HG03280 (cell line): ENCODE results near the gene ERN1.

Experiments used
- ATAC-seq: cut with Tn5 transposase; IDR thresholded peaks from one replicate; pipeline ENCODE4 v1.9.1; 2021; ENCODE audit warnings: mild to moderate bottlenecking, moderate library complexity; ENCODE audit not compliant: unreplicated experiment

The ERN1 gene

GRCh38 chr17:64145751-64146417, 15.9 kb upstream of the ERN1 start:
- ATAC-seq, result peak; percentile 96

- ATAC-seq, result no peak
These were observed 15.4 kb upstream of the ERN1 start for GRCh38 chr17:64145375-64145750.

GRCh38 chr17:64139542-64139941, 9.6 kb upstream of the ERN1 start:
- no peak for ATAC-seq

DNA sequence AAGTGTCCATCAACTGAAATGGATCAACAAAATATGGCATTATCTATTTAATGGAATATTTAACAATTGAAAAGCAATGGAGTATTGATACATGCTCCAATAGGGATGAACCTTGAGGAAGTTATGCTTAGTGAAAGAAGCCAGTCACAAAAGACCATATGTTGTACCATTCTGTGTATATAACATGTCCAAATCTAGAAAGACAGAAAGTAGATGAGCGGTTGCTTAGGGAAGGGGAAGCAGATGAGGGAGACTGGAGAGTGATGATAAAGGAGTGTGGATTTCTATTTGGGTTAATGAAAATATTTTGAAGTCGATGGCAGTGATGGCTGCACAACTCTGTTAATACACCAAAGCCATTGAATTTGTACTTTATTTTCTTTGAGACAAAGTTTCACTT, 8.5 kb upstream of the ERN1 start:
- ATAC-seq, result no peak

DNA sequence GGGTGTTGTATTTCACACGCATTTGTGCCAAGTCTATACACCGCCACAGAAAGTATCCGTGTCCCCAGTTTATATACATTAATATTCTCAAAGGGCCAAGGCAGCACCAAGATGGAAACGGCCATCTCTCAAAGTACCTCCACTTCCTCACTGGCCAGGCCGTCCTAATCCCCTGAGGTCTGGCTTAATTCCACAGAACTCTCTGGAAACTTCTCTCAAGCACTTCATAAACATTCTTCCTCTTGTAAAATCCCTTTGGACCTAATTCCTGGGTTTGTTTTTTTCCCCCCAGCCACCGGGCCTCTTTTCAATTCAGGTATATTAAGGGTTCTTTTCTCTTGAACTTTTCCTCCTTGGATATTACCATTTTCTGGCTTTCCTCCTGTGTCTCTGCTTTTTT, 5.1 kb upstream of the ERN1 start:
- ATAC-seq, result no peak

DNA sequence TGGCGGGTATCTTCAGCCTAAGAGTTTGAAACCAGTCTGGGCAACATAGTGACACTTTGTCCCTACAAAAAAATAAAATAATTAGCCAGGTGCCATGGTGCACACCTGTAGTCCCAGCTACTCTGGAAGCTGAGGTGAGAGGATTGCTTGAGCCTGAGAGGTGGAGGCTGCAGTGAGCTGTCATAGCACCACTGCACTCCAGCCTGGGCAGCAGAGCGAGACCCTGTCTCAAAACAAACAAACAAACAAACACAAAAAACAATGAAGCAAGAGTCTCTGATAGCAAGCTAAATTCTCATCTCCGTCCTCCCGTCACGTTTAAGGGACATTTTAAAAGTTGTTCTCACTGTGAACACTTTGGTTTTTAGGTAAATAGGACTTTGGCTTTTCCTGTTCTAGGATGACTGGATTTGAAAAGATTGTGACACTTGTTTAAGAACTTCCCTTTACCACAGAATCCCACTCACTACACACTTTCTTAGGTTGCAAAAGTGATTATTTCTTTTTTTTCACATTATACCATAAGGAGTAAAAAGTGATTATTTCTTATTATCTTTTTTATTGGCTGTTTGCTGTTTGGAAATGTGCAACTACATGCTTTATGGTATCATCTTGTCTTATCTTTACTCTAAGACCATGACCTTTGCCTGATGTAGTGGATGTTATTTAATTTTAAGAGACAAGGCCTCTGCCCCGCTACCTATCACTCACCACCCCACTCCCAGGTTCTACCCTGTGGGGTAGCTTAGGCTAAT, 4.4 kb upstream of the ERN1 start:
- no peak for ATAC-seq

GRCh38 chr17:64133546-64134215, 3.7 kb upstream of the ERN1 start:
- ATAC-seq, result no peak

GRCh38 chr17:64131606-64132270, 1.8 kb upstream of the ERN1 start:
- no peak for ATAC-seq

DNA sequence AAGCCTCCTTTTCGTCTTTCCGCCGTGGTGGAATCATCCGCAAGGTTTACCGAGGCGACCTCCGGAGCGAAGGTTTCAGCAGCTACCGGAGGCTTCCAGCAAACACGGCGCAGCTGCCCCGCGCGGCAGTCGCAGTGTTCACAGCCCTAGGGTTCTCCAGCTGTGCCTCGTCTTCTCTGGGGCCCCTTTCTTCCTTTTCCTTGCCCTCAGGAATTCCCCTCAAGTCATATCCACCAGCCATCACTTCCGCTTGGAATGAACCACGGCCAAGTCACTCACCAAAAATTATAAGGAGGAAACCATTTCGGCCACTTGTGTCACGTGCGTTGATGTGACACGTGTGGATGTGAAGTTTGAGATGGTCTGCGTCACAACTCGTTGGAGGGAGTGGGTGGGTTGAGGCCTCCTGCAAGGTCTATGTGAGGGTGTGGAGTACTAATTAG, 636 bp upstream of the ERN1 start:
- peak; percentile 2 for ATAC-seq

DNA sequence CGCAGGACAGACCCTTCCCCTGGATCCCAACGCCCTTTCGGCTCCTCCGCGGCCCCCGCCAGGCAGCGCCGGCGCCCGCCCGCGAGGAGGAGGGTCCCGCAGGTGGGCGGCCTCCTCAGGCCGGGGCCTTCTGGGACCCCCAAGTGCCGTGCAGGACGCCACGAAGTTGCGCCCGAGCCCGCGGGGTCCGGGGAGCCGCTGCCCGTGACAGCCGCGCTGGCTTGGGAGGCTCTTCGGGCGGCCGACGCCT, 504 bp downstream of the ERN1 start:
- no peak for ATAC-seq

- no peak for ATAC-seq
These were observed 993 bp downstream of the ERN1 start for GRCh38 chr17:64128787-64129514.

GRCh38 chr17:64126918-64127317, 3.0 kb downstream of the ERN1 start:
- ATAC-seq, result no peak

DNA sequence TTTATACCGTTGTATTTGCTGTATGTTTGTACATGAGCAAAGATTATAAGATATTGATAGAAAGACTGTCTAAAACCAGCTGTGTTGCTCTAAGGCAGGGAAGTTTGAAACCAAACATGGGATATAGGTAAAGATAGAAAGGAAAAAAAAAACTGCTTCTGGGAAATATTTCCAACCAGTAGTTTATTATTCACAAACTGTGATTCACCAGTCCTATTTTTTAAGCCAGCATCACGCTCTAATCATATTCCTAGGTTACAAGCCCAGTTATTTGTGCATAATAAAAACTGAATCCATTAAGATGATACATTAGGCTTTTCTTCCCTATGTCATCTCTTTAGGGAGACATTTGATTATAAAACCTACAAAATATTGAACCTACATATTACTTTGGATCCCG, 4.0 kb downstream of the ERN1 start:
- no peak for ATAC-seq

DNA sequence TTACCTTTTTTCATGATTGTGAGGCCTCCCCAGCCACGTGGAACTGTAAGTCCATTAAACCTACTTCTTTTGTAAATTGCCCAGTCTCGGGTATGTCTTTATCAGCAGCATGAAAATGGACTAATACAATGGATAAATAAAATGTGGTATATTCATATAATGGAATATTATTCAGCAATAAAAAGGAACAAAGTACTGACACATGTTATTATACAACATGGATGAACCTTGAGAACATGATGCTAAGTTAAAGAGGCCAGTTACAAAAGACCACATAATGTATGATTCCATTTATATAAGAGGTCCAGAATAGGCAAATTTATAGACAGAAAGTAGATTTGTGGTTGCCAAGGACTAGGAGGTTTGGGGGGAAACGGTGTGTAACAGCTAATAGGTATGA, 5.3 kb downstream of the ERN1 start:
- no peak for ATAC-seq

GRCh38 chr17:64123114-64123513, 6.8 kb downstream of the ERN1 start:
- ATAC-seq, result no peak

DNA sequence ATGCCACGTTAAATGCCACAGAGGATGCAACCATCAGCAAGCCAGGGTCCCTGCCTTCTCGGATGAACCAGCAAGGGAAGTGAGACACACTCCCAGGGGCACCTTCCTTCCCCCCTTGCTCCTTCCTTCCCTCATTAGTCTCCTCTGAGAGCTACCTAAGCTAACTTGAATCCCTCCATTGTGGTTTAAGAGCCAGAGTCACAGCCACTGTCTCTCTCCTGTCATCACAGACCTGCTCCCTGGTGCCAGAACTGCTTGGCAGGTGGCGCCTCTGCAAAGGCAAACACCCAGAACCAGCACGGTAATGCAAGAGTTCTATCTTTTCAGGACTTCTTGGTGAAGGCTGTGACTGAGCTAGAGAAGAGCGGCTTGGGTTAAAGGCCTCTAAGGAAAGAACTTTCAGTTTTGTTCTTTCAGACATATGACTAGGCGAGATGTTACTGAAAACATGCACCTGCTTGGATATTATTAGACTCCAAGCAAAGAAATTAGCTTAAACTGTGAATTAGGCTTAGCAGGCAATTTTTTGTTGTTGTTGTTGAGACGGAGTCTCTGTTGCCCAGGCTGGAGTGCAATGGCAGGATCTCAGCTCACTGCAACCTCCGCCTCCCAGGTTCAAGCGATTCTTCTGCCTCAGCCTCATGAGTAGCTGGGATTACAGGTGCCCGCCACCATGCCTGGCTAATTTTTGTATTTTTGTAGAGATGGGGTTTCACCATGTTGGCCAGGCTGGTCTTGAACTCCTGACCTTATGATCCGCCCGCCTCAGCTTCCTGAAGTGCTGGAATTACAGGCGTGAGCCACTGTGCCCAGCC, 8.8 kb downstream of the ERN1 start:
- ATAC-seq, result peak; percentile 82

DNA sequence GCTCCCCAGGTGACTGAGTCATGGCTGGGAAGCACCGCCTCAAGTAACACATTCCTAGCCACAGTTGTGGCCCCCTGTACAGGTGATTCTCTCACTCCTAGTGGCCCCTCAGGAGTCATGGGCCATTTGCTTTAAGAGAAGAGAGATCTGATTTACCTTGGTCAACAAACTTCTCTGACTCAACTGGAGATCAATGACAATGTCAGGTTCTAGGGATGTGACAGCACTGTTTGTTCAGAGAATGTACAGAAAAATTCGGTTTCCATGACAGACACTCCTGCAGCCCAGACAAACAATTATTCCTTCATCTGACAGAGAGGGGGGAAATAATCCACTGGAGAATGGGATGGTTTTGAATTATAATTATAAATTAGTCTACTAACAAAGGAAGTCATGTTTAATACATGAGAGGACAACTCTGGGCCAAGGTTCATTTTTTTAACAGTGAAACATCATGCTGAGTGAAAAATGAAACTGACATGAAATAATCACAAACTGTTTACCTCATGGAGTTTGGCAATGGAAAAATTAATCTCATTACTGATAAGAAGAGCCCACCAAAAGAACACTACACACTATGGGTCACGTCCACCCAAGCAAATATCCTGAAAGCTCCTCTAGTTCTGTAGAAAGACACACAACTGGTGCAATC, 9.7 kb downstream of the ERN1 start:
- ATAC-seq, result no peak

DNA sequence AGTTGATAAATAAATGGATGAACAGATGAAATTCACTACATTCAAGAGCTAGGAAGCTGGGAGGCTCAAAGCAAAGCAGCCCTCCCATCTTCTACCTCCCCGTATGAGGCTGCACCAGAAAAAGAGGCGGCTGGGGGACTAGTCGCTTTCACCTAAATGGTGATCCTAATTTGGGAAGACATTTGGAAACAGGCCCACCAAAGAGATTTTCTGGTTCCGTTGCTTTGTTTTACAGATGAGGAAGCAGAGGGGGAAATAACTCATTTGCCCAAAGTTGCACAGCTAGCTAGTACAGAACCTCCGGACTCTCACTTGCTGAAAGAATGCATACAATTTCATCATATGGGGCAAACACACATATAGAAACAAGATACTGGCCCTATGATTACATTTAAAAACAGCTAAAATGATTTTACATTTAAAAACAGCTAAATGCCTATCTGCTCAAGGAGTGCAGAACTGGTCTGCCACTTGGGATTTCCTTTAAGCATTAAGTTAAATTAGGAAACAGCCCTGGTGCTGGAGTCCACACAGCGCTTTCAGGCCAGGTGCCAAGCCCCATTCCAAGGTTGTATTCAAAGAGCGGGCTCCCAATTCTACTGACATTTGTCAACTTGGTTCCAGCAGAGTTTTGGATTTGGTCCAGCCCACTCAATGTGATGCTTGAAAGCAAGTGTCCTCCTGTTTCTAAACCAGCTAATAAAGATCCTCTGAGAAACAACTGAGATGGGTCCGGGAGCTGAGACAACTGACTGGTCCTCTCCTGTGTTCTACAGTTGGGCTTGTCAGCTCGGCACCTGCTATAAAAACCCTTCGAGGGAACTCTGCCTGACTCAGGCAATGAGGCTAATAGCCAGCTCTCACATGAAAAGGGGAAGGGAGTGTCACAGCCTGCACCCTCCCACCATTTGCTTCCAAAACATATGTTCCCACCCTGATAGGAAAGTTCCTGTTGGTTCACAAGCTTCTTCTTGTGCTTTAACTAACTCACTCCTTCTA, 11.7 kb downstream of the ERN1 start:
- no peak for ATAC-seq
